Fibroblast of mammary gland (primary cell): ENCODE results near the gene CABCOCO1.

Experiments used
- DNase-seq: peaks from one replicate; pipeline ENCODE4 v3.0.0-alpha.2; 2010; ENCODE audit warnings: low read depth
- H3K4me3 ChIP-seq: 2 replicates; pipeline ENCODE4 v1.5.1; 2011; ENCODE audit warnings: low read depth, mild to moderate bottlenecking, low read length, moderate library complexity; ENCODE audit not compliant: control insufficient read depth
- TF ChIP-seq, protein P1 (sequence below): conservative IDR thresholded peaks from 2 replicates; pipeline ENCODE4 v1.5.1; 2011; ENCODE audit warnings: low read depth, low read length, inconsistent platforms; ENCODE audit not compliant: control insufficient read depth, insufficient read depth

The CABCOCO1 gene

GRCh38 chr10:61759751-61760150, 97.0 kb downstream of the CABCOCO1 start:
- no peak overlapping the region for H3K4me3 ChIP-seq
- no peak for DNase-seq
- TF ChIP-seq, protein P1, sequence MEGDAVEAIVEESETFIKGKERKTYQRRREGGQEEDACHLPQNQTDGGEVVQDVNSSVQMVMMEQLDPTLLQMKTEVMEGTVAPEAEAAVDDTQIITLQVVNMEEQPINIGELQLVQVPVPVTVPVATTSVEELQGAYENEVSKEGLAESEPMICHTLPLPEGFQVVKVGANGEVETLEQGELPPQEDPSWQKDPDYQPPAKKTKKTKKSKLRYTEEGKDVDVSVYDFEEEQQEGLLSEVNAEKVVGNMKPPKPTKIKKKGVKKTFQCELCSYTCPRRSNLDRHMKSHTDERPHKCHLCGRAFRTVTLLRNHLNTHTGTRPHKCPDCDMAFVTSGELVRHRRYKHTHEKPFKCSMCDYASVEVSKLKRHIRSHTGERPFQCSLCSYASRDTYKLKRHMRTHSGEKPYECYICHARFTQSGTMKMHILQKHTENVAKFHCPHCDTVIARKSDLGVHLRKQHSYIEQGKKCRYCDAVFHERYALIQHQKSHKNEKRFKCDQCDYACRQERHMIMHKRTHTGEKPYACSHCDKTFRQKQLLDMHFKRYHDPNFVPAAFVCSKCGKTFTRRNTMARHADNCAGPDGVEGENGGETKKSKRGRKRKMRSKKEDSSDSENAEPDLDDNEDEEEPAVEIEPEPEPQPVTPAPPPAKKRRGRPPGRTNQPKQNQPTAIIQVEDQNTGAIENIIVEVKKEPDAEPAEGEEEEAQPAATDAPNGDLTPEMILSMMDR, result no peak

DNA sequence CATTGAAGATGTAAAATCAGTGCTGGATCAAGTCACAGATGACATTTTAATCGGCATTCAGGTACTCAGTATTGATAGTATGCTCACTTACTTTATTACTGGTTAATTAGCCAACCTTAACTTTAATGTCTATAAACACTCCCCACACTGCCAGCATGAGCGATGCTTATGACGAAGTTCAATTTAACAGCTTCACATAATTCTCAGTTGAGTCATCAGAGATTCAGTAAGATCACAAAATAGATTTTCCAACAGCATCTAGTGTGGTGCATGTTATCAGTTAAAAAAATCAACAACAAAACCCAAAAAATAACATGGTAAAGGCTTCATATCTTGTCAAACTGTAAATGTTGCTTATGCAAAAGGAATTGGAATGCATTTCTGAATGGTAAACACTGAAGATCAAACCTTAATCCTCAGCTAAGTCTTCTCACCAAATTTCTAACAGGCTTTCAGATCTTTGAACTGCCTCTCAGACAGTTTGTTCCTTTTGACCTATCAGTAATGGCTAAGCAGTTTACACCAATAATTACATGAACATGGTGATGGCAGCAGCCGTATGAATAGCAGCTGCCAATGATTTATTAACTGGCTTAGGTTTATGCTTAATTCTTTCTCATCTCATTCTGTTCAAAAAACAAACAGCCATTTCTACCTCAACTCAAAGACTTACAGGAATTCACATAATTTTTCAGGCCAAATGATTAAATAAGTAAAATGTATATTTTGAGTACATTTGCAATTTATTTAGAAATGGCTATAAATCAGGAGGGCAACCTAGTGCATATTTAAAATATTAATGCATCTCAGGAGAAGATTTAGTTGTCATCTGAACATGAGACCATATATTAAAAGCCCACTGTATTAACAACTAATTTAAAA, 98.5 kb downstream of the CABCOCO1 start:
- DNase-seq, result peak; percentile 78

GRCh38 chr10:61761825-61762217, 99.1 kb downstream of the CABCOCO1 start:
- TF ChIP-seq, protein P1, result no peak
- DNase-seq, result no peak

More for the DNA sequence above, 98.5 kb downstream of the CABCOCO1 start:
- TF ChIP-seq, protein P1, result no peak
- H3K4me3 ChIP-seq, result no peak overlapping the region

DNA sequence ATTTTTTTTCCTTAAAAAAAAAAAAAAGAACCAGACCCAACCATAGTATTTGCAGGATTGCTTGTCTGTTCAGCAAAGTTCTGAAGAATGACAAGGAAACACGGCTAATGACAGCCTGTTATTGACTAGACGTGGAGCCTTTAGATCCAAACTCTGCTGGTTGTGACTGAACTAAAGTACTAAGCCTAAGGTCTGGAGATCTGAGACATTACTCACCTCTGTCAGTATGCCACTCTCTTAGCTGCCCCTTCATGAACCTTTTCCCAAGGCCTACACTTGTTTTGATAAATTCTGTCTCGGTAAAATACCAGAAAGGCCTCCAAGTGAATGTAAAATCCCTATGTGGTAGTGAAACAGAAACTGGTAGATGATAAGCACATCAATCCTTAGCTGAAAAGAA, 101.0 kb downstream of the CABCOCO1 start:
- TF ChIP-seq, protein P1, result no peak
- H3K4me3 ChIP-seq, result no peak overlapping the region
- DNase-seq, result no peak

More at GRCh38 chr10:61761825-61762217, 99.1 kb downstream of the CABCOCO1 start:
- no peak overlapping the region for H3K4me3 ChIP-seq

DNA sequence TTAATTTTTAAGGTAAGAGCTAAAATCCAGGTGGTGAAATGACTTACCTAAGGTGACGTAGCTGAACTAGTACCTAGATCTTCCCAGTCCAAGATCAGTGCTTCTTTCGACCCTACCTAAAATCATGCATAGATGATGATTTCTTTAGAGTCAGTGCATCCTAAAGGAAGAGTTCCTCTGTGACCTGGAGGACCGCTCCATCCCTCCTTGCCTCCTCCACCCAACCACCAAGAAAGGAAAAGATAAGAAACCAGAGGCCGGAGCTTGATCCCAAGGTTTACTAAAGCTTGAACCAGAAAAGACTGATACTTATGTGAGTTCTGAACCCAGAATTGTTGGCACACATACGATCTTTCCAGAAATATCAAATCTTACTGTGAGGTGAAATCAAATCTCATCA, 101.8 kb downstream of the CABCOCO1 start:
- DNase-seq, result no peak
- TF ChIP-seq, protein P1, result no peak
- no peak overlapping the region for H3K4me3 ChIP-seq

- TF ChIP-seq, protein P1, result no peak
- no peak for DNase-seq
- no peak overlapping the region for H3K4me3 ChIP-seq
Observed at GRCh38 chr10:61765176-61766087, 102.7 kb downstream of the CABCOCO1 start.
